Gastrocnemius medialis (tissue), 4 donors: ENCODE measurements around the gene LITAF. TPM values are rescaled to one million over a fixed set of nuclear protein-coding genes. Genes with fewer than 3 reads are reported as not detected.

Experiments used
- ATAC-seq, 2 donors: fragments of 150-250 bp; one replicate each; pipeline ENCODE4 v1.9.1; 2016
- DNase-seq, 2 donors: peaks; one replicate each; pipeline ENCODE4 v3.0.0-alpha.2; 2019
- H3K27ac ChIP-seq, 4 donors: fragments of 200-600 bp; sonication (generic); 1 replicate in 1 of 4; 2 replicates in 3 of 4; pipeline ENCODE4 v1.5.1; 2016 to 2018; ENCODE audit warnings: mild to moderate bottlenecking in 2 of 4, moderate library complexity in 1 of 4
- H3K27me3 ChIP-seq, 3 donors: fragments of 200-600 bp; sonication (generic) in 2 of 3; 1 replicate in 1 of 3; 2 replicates in 2 of 3; pipeline versions ENCODE4 v1.5.1 to v1.6.0; 2016 to 2019; ENCODE audit warnings: mild to moderate bottlenecking in 1 of 3, moderate library complexity in 1 of 3
- H3K36me3 ChIP-seq, 2 donors: fragments of 200-600 bp; sonication (generic) in 1 of 2; one replicate each; pipeline ENCODE4 v1.5.1; 2017 to 2018
- H3K4me1 ChIP-seq, 2 donors: fragments of 200-600 bp; sonication (generic) in 1 of 2; one replicate each; pipeline ENCODE4 v1.5.1; 2016 to 2017; ENCODE audit warnings: mild to moderate bottlenecking in 2 of 2
- H3K4me3 ChIP-seq, 4 donors: fragments of 200-600 bp; sonication (generic) in 3 of 4; 1 replicate in 1 of 4; 2 replicates in 3 of 4; pipeline ENCODE4 v1.5.1; 2016 to 2019; ENCODE audit warnings: mild to moderate bottlenecking in 2 of 4
- H3K9me3 ChIP-seq, 3 donors: fragments of 200-600 bp; sonication (generic) in 2 of 3; 1 replicate in 1 of 3; 2 replicates in 2 of 3; pipeline ENCODE4 v1.5.1; 2016 to 2019
- POLR2A ChIP-seq, 2 donors: fragments of 450-650 bp; IDR thresholded peaks; one replicate each; pipeline ENCODE4 v1.6.1; 2017; ENCODE audit warnings: antibody characterized with exemption in 2 of 2, mild to moderate bottlenecking in 2 of 2, moderate library complexity in 2 of 2
- in situ Hi-C, 4 donors: fragments of 200-750 bp; cut with MboI; loops; one replicate each; pipeline versions ENCODE4 v1.15.0 to v1.8.0; 2017; ENCODE audit warnings: low sequenced_read_pairs in 4 of 4
- intact Hi-C: fragments of 100-400 bp; cut with DNase I; formaldehyde crosslinking; loops from one replicate; pipeline ENCODE4 v1.15.1; 2023; ENCODE audit warnings: low total_unique reads
- total RNA-seq, 4 donors: library from RNA; depleted of rRNA; stranded (reverse); fragments of >200 nt; gene quantifications; one replicate each; pipeline versions ENCODE4 v1.1.0 to v1.2.3, GENCODE V29; 2016
- TF ChIP-seq, protein P1 (sequence below), 5 experiments: fragments of 450-650 bp in 3 of 5; fragments of 200-600 bp in 2 of 5; sonication (generic) in 2 of 5; IDR thresholded peaks in 4 of 5; conservative IDR thresholded peaks in 1 of 5; 1 replicate in 4 of 5; 2 replicates in 1 of 5; pipeline ENCODE4 v1.5.1; 2016 to 2019; ENCODE audit warnings: antibody characterized with exemption in 5 of 5, mild to moderate bottlenecking in 3 of 5, moderate library complexity in 3 of 5

Gene LITAF
- total RNA-seq, 4 donors from 2014 or later = 11.2 to 30.1 (median 19.4) TPM

- Histone ChIP-seq H3K36me3 (no peaks in the 10 kb centered on the region), H3K4me3 (no peak overlapping the region), H3K4me1 (no peaks in the 10 kb centered on the region), H3K27me3 (no peaks in the 10 kb centered on the region), H3K9me3 (no peaks in the 10 kb centered on the region), H3K27ac (no peak overlapping the region)
- in situ Hi-C loops (loop anchor here (10.0 to 25.0 kb wide), 3 partner anchors 111 to 278 kb away; no protein-coding TSS in a partner anchor), intact Hi-C loops (no loop called here)
- no peak for TF ChIP-seq POLR2A (IDR thresholded peaks at IDR 0.05)
- TF ChIP-seq, protein P1, sequence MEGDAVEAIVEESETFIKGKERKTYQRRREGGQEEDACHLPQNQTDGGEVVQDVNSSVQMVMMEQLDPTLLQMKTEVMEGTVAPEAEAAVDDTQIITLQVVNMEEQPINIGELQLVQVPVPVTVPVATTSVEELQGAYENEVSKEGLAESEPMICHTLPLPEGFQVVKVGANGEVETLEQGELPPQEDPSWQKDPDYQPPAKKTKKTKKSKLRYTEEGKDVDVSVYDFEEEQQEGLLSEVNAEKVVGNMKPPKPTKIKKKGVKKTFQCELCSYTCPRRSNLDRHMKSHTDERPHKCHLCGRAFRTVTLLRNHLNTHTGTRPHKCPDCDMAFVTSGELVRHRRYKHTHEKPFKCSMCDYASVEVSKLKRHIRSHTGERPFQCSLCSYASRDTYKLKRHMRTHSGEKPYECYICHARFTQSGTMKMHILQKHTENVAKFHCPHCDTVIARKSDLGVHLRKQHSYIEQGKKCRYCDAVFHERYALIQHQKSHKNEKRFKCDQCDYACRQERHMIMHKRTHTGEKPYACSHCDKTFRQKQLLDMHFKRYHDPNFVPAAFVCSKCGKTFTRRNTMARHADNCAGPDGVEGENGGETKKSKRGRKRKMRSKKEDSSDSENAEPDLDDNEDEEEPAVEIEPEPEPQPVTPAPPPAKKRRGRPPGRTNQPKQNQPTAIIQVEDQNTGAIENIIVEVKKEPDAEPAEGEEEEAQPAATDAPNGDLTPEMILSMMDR (IDR thresholded peaks at IDR 0.05 in 4 of 5, conservative IDR thresholded peaks at IDR 0.05 in 1 of 5) = no peak
- peak in 1 of 2 donors; percentile 36 for DNase-seq
- ATAC-seq = peak in 1 of 2 donors; percentile 57
Measured at GRCh38 chr16:11534262-11534661, 52.5 kb downstream of the LITAF start.

DNA sequence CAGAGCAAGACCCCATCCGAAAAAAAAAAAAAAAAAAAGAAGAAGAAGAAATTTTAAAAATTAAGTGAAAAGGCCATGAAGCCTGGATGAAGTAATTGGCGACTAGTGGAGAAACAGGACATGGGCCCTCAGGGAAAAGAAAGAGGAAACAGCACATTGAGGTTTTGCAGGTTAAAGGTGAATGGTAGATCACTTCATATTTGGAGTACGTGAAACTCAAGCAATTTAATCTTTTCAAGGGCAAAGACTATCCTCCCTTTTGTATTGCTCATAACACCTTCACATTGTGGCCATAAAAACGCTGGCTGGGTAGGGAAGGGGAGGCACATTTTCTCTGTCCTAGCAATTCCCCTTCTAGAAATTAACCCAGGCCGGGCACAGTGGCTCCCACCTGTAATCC is 53.1 kb downstream of the LITAF start:
- no peaks in the 10 kb centered on the region for H3K9me3 ChIP-seq
- in situ Hi-C loops = loop anchor here (10.0 to 25.0 kb wide), 3 partner anchors 111 to 279 kb away; no protein-coding TSS in a partner anchor
- no peak overlapping the region for H3K27ac ChIP-seq
- DNase-seq (no peak), ATAC-seq (no peak)
- H3K4me1 ChIP-seq = no peaks in the 10 kb centered on the region
- intact Hi-C loops = loop anchor here (2.0 kb wide), 2 partner anchors 127 to 181 kb away; no protein-coding TSS in a partner anchor
- H3K36me3 ChIP-seq = no peaks in the 10 kb centered on the region
- TF ChIP-seq POLR2A (IDR thresholded peaks at IDR 0.05) = no peak
- TF ChIP-seq, protein P1 (IDR thresholded peaks at IDR 0.05 in 4 of 5, conservative IDR thresholded peaks at IDR 0.05 in 1 of 5) = no peak
- no peaks in the 10 kb centered on the region for H3K27me3 ChIP-seq
- H3K4me3 ChIP-seq = no peak overlapping the region

- no peak for ATAC-seq
- in situ Hi-C loops = loop anchor here (10.0 to 25.0 kb wide), 3 partner anchors 114 to 282 kb away; no protein-coding TSS in a partner anchor
- Histone ChIP-seq H3K36me3 (no peaks in the 10 kb centered on the region), H3K4me1 (no peaks in the 10 kb centered on the region), H3K9me3 (no peaks in the 10 kb centered on the region), H3K27ac (no peak overlapping the region), H3K4me3 (no peak overlapping the region), H3K27me3 (peaks cover 0 to 5% (median 0%) of the 10 kb centered on the region in 3 donors)
- intact Hi-C loops = no loop called here
- TF ChIP-seq POLR2A (IDR thresholded peaks at IDR 0.05) = no peak
- TF ChIP-seq, protein P1 (IDR thresholded peaks at IDR 0.05 in 4 of 5, conservative IDR thresholded peaks at IDR 0.05 in 1 of 5) = no peak
- no peak for DNase-seq
Measured at GRCh38 chr16:11530171-11530940, 56.4 kb downstream of the LITAF start.

GRCh38 chr16:11529285-11529684 is 57.4 kb downstream of the LITAF start:
- intact Hi-C loops = no loop called here
- no peak overlapping the region for H3K4me3 ChIP-seq
- ATAC-seq (no peak), DNase-seq (no peak)
- TF ChIP-seq, protein P1 (IDR thresholded peaks at IDR 0.05 in 4 of 5, conservative IDR thresholded peaks at IDR 0.05 in 1 of 5) = no peak
- TF ChIP-seq POLR2A (IDR thresholded peaks at IDR 0.05) = no peak
- no peak overlapping the region for H3K27ac ChIP-seq
- no peaks in the 10 kb centered on the region for H3K4me1 ChIP-seq
- peaks cover 0 to 5% (median 0%) of the 10 kb centered on the region in 3 donors for H3K27me3 ChIP-seq
- H3K9me3 ChIP-seq = no peaks in the 10 kb centered on the region
- in situ Hi-C loops = loop anchor here in 1 of 4 donors (25.0 kb wide), 1 partner anchor 283 kb away; no protein-coding TSS in a partner anchor
- H3K36me3 ChIP-seq = no peaks in the 10 kb centered on the region
